Right lobe of liver (tissue), 6 donors: ENCODE measurements around the gene ERC2. TPM values are rescaled to one million over a fixed set of nuclear protein-coding genes. Genes with fewer than 3 reads are reported as not detected.

Source experiments
- ATAC-seq, 4 donors: fragments of 200-7000 bp; cut with Tn5 transposase; one replicate each; pipeline ENCODE4 v1.9.1; 2020; ENCODE audit warnings: mild to moderate bottlenecking in 4 of 4, moderate library complexity in 4 of 4
- DNase-seq, 3 donors: peaks; one replicate each; pipeline ENCODE4 v3.0.0-alpha.2; 2020
- H3K27ac ChIP-seq, 3 donors: fragments of 200-600 bp; one replicate each; pipeline ENCODE4 v1.8.0; 2022
- H3K27me3 ChIP-seq, 2 donors: fragments of 200-600 bp; one replicate each; pipeline ENCODE4 v1.8.0; 2022
- H3K36me3 ChIP-seq, 4 donors: fragments of 200-600 bp; sonication (generic) in 1 of 4; one replicate each; pipeline versions ENCODE4 v1.5.1 to v1.8.0; 2017 to 2022; ENCODE audit warnings: control low read depth in 1 of 4
- H3K4me1 ChIP-seq, 4 donors: fragments of 200-600 bp; sonication (generic) in 1 of 4; one replicate each; pipeline versions ENCODE4 v1.5.1 to v1.8.0; 2017 to 2022; ENCODE audit warnings: control low read depth in 1 of 4
- H3K4me3 ChIP-seq, 3 donors: fragments of 200-600 bp; one replicate each; pipeline ENCODE4 v1.8.0; 2022
- H3K9me3 ChIP-seq, 4 donors: fragments of 200-600 bp; sonication (generic) in 1 of 4; one replicate each; pipeline versions ENCODE4 v1.5.1 to v1.8.0; 2017 to 2022; ENCODE audit warnings: control low read depth in 1 of 4
- CTCF ChIP-seq, 4 donors: fragments of 200-600 bp in 3 of 4; fragments of 450-650 bp in 1 of 4; IDR thresholded peaks; one replicate each; pipeline versions ENCODE4 v1.5.1 to v1.8.0; 2016 to 2022; ENCODE audit warnings: antibody characterized with exemption in 4 of 4, mild to moderate bottlenecking in 2 of 4
- POLR2A ChIP-seq: fragments of 450-650 bp; IDR thresholded peaks from one replicate; pipeline ENCODE4 v1.6.1; 2017; ENCODE audit warnings: antibody characterized with exemption, mild to moderate bottlenecking
- WGBS: methylation state at CpG from one replicate; pipeline ENCODE4 v1.1.6; 2018; ENCODE audit warnings: low coverage, low lambda C conversion rate; ENCODE audit not compliant: insufficient coverage; ENCODE audit errors: missing lambda C conversion rate; 5-methylcytosine and 5-hydroxymethylcytosine counted together
- intact Hi-C, 2 donors: fragments of 100-400 bp; cut with DNase I; formaldehyde crosslinking; loops; one replicate each; pipeline versions ENCODE4 v1.11.2 to v1.14.1; 2022
- total RNA-seq, 6 experiments: library from RNA; depleted of rRNA in 2 of 6; stranded (reverse); fragments of >200 nt in 2 of 6; fragmentation: NEBNext Ultra II Directional in 3 of 6; extraction: Animal tissue kit (Norgen Biotek cat#: 25700) in 3 of 6; gene quantifications; one replicate each; pipeline versions ENCODE4 v1.1.0 to v1.2.4, GENCODE V29; 2016 to 2023
- donor health status: DM: no; HTN: yes; CAD: no.
- donor health status: DM: no; HTN: no; CAD: no.
- donor health status: DM: no; HTN: no; CAD: no.
- donor health status: DM: no; HTN: yes; CAD: no.
- donor health status: DM: no; HTN: yes; CAD: no.

The ERC2 gene
- total RNA-seq, 6 experiments from 2014 or later, result not detected

DNA sequence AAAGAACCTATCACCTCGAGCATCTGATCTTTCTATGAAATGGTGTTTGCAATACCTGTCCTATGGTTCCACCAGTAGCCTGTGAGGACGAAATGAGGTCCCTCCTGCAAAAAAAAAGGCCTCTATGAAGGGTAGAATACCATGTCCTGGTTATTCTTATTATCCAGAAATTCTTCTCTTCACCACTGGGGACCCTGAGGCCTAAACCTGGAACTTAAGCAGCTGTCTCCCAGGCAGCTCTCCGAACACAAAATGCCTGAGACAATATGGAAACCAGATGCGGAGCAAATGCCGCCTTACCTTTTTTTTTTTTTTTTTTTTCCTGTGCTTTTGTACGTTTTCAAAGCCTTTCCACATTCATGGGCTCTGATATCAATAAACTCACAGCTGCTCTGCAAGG is 919.1 kb downstream of the ERC2 start:
- intact Hi-C loops, result no loop called here
- DNase-seq (no peak), ATAC-seq (no peak)
- Histone ChIP-seq H3K36me3 (no peaks in the 10 kb centered on the region), H3K9me3 (no peaks in the 10 kb centered on the region), H3K4me1 (no peaks in the 10 kb centered on the region), H3K27ac (no peak overlapping the region), H3K27me3 (no peaks in the 10 kb centered on the region), H3K4me3 (no peak overlapping the region)
- TF ChIP-seq CTCF (IDR thresholded peaks at IDR 0.05) (no peak), POLR2A (no peak)
- 74% methylated on average over 3 of the region's 6 CpGs for WGBS

DNA sequence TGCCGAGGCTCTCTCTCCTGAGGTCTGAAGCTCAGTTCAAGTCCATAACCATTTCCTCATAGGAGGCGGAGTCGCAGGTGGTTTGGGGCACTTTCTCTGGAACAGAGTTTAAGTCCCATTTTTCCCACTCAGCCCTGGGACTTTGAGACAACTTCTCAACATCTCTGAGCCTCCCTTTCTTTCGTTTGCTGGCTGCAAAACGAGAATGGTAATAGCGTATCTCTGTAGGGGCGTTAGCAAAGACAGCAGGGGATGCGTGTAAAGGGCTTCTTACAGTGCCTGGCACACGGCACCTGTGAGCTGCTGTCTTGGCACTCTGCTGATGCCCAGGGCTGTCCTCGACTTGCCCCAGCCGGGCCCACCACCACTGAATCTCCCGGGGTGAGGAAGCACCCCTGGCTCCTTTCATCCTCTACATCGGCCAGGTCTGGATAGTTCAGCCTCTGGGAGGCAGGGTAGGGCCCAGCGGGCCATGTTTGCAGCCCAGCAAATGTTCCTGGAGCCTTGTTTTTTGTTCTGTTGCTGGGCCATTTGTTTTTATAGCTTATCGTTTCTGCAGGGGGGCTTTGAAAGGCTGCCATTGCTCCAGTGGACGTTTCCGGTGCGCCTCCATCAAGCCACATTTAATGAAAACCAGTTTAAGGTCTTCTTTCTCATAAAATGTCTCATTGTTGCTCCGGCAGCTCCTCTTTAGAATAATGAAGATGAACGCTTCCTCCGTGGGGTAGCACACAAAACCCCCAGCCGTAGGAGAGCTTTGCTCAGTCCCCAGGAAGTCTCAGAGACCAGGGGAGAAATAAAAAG is 921.2 kb downstream of the ERC2 start:
- Histone ChIP-seq H3K36me3 (no peaks in the 10 kb centered on the region), H3K4me1 (no peaks in the 10 kb centered on the region), H3K27ac (no peak overlapping the region), H3K9me3 (no peaks in the 10 kb centered on the region), H3K4me3 (no peak overlapping the region), H3K27me3 (no peaks in the 10 kb centered on the region)
- WGBS, result 78% methylated on average over 17 of the region's 22 CpGs
- intact Hi-C loops, result no loop called here
- DNase-seq (no peak), ATAC-seq (no peak)
- no peak for TF ChIP-seq POLR2A
- TF ChIP-seq CTCF (IDR thresholded peaks at IDR 0.05), result no peak

DNA sequence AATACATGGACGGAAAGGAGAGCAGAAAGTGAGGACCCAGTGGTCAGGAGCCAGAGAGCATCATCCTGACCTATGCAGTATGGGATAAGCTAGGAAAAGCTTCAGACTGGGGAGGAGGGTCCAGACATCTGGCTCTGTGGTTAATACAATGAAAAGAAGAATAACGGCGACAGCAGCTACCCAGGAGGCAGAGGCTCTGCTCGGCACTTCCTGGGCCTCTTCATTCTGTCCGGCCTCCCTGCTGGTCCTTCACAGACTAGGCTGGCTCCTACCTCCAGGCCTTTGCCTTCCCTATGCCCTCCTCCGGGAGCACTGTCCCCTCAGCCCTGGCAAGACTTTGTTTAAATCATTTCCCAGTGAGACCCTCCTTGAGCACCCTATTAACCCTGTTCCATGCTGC is 922.3 kb downstream of the ERC2 start:
- intact Hi-C loops, result no loop called here
- DNase-seq (no peak), ATAC-seq (no peak)
- 77% methylated on average over 4 of the region's 6 CpGs for WGBS
- Histone ChIP-seq H3K36me3 (no peaks in the 10 kb centered on the region), H3K9me3 (no peaks in the 10 kb centered on the region), H3K4me3 (no peak overlapping the region), H3K27ac (no peak overlapping the region), H3K4me1 (no peaks in the 10 kb centered on the region), H3K27me3 (no peaks in the 10 kb centered on the region)
- no peak for TF ChIP-seq CTCF (IDR thresholded peaks at IDR 0.05)
- no peak for TF ChIP-seq POLR2A

DNA sequence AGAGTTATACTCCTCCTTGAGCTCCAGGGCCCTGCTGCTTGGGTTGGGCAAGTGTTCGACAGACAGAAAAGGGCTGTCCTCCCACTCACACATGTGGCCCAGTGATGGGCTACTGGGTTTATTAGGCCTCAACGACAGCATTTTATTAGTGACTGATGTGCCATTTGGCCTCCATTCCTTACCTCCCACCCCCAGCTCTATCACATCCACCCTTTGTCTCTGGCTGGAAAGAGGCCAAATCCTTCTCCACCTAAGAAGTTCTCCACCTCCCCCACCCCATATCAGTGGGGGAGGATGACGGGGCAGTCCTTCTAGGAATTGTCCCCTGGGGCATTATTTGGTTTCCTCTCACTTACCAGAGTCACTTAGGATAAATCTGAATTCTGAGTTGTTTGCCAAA is 924.0 kb downstream of the ERC2 start:
- no peaks in the 10 kb centered on the region for H3K27me3 ChIP-seq
- no peaks in the 10 kb centered on the region for H3K36me3 ChIP-seq
- no peak overlapping the region for H3K27ac ChIP-seq
- intact Hi-C loops, result no loop called here
- 47% methylated on average over 2 of the region's 3 CpGs for WGBS
- H3K4me1 ChIP-seq, result no peaks in the 10 kb centered on the region
- H3K4me3 ChIP-seq, result no peak overlapping the region
- TF ChIP-seq CTCF (IDR thresholded peaks at IDR 0.05) (no peak), POLR2A (no peak)
- H3K9me3 ChIP-seq, result no peaks in the 10 kb centered on the region
- ATAC-seq (no peak), DNase-seq (no peak)
